ENCODE measurements around the gene ACO1. TPM values are rescaled to one million over a fixed set of nuclear protein-coding genes. Genes with fewer than 3 reads are reported as not detected.

The ACO1 gene
- total and polyA plus RNA-seq, 9 of the 15 experiments (the other 6 are each of a cell fraction or from before 2014, with no cell fraction given) = 0.96 to 29.7 (median 16.9) TPM

- no peak for TF ChIP-seq ZFP91 (CRISPR knock-in tag; IDR thresholded peaks at IDR 0.05)
- peak; percentile 43 to 65; a peak in 1 of 4 replicates for TF ChIP-seq FOXK2 (conservative IDR thresholded peaks at IDR 0.05 in 1 of 2, IDR thresholded peaks at IDR 0.05 in 1 of 2; ENCODE audit: low read depth in 2 of 2)
- no peak for TF ChIP-seq ZNF76 (CRISPR knock-in tag; IDR thresholded peaks at IDR 0.05; ENCODE audit: borderline replicate concordance)
- TF ChIP-seq RBBP5 (IDR thresholded peaks at IDR 0.05; ENCODE audit: borderline replicate concordance, insufficient read depth, low read length, poor library complexity, severe bottlenecking) = no peak
- no peak for TF ChIP-seq MGA (IDR thresholded peaks at IDR 0.05)
- 0 out of 2 replicates have a peak, but pooled peaks have one; percentile 17 for TF ChIP-seq CTBP1 (IDR thresholded peaks at IDR 0.05; ENCODE audit: borderline replicate concordance)
- no peak for TF ChIP-seq ZNF408 (CRISPR knock-in tag; IDR thresholded peaks at IDR 0.05; ENCODE audit: low read depth)
- TF ChIP-seq PTBP1 (IDR thresholded peaks at IDR 0.05; ENCODE audit: low read depth, low read length) = no peak
- TF ChIP-seq TCF3 (CRISPR knock-in tag; IDR thresholded peaks at IDR 0.05) = no peak
- no peak for TF ChIP-seq TAF15 (IDR thresholded peaks at IDR 0.05; ENCODE audit: low read depth, low read length)
- TF ChIP-seq KDM1A (IDR thresholded peaks at IDR 0.05) = no peak
- no peak for TF ChIP-seq USF2 (CRISPR knock-in tag; IDR thresholded peaks at IDR 0.05)
Measured at GRCh38 chr9:32378993-32379729, 5.3 kb upstream of the ACO1 start (continued).

Measured in K562 (cell line).